Raji (cell line): Measurements from ENCODE around the gene DDX51.

Experiments used
- POLR2A ChIP-seq: IDR thresholded peaks from 2 replicates; pipeline ENCODE4 v1.6.1; 2011; ENCODE audit warnings: low read depth, low read length, control low read depth; ENCODE audit not compliant: insufficient read depth

The DDX51 gene

GRCh38 chr12:132164426-132164825 lies 20.3 kb upstream of the DDX51 start:
- no peak for TF ChIP-seq POLR2A

GRCh38 chr12:132163911-132164288 lies 19.8 kb upstream of the DDX51 start:
- TF ChIP-seq POLR2A: no peak

DNA sequence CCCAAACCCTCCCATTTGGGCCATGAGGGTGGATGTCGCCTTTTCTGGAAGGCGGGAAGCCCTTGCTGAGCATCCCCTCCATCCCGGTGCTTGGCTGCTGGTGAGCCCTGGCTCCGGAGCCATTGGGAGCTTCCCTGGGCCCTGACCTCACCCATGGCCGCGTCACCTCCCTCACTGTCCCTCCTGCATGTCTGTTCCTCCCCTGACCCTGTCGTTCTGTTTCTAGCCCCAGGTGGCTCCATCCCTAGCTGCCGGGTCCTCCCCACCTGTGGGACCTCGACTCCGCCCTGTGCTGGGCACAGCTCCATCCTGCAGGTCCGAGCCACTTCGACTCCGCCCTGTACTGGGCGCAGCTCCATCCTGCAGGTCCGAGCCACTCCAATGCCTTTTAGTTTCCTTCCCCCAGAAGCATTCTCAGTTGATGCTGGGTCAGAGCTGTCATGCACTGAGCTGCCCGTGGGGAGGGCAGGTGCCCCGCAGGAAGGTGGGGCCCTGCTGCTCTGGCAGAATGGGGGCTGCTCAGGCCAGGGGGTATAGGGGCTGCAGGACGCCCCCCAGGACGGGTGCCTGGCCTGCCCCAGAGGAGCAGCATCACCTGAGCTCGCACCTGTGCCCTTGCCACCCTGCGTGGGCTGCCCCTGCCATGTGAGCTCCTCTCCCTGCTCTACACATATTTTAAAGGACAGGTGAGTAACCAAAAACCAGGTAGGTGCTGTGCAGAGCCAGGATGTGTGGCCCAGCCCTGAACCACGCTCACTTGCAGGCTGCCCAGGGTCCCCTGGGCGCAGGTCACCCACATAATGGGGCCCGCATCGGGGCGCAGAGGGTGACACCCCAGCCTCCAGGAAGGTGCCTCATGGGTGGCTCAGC lies 19.2 kb upstream of the DDX51 start:
- TF ChIP-seq POLR2A: no peak

GRCh38 chr12:132162508-132163031 lies 18.5 kb upstream of the DDX51 start:
- no peak for TF ChIP-seq POLR2A

DNA sequence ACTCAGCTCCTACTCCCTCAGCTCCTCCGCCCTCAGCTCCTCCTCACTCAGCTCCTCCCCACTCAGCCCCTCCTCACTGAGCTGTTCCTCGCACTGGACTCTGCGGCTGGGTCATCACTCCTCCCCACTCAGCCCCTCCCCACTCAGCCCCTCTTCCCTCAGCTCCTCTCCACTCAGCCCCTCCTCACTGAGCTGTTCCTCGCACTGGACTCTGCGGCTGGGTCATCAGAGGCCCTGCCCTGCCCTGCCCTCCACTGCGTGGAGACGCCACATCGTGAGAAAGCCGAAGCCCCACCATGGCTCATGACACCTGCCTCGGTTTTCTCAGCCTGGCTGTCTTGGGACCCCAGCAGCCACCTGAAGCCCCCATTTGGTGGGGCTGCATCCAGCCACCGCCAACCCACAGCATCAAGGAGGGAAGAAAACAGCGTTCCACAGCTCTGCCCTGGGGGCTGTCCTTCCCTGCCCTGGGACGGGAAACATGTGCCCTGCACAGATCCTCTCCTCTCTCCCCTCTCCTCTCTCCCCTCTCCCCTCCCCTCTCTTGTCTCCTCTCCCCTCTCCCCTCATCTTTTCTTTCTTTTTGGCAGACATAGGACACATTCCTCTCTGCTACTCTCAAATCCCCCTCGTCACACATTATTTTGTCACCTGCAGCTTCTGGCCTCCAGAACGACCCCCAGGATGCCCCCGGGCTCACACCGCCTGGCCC lies 17.8 kb upstream of the DDX51 start:
- no peak for TF ChIP-seq POLR2A

DNA sequence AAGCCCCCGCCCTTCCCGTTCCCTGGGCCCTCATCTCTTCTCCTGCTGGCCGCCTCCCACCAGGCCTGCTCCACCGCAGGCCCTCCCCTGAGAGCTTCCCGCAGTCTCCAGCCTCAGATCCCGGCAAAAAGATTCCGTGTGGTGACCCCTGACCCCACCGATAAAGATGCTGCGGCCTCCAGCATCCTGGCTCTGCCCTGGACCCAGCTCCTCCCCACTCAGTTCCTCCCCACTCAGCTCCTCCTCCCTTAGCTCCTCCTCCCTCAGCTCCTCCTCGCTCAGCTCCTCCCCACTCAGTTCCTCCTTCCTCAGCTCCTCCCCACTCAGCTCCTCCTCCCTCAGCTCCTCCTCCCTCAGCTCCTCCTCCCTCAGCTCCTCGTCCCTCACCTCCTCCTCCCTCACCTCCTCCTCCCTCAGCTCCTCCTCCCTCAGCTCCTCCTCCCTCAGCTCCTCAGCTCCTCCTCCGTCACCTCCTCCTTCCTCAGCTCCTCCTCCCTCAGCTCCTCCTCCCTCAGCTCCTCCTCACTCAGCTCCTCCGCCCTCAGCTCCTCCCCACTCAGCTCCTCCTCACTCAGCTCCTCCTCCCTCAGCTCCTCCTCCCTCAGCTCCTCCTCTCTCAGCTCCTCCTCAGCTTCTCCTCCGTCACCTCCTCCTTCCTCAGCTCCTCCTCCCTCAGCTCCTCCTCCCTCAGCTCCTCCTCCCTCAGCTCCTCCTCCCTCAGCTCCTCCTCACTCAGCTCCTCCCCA lies 17.1 kb upstream of the DDX51 start:
- TF ChIP-seq POLR2A: no peak

DNA sequence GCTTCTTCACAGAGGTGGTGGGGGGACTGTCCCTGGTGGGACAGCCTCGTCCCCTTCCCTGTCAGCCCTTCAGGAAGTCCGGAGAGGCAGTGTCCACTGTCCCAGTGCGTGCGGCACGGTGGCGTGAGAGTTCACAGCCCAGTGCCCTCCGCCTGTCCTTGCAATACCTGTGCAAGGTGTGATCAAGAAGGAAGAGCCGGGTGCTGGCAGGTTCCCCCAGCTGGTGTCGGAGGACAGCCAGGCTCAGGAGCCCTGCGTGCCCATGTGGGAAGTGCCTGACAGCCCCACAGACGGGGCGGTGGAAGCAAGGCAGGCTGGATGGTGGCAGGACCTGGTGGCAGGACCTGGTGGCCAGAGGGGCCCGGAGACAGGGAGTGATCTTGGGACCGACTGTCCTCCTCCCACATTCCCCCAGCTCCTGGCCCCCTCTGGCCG lies 16.5 kb upstream of the DDX51 start:
- no peak for TF ChIP-seq POLR2A

GRCh38 chr12:132160016-132160415 lies 15.9 kb upstream of the DDX51 start:
- no peak for TF ChIP-seq POLR2A

GRCh38 chr12:132159555-132160003 lies 15.5 kb upstream of the DDX51 start:
- no peak for TF ChIP-seq POLR2A

DNA sequence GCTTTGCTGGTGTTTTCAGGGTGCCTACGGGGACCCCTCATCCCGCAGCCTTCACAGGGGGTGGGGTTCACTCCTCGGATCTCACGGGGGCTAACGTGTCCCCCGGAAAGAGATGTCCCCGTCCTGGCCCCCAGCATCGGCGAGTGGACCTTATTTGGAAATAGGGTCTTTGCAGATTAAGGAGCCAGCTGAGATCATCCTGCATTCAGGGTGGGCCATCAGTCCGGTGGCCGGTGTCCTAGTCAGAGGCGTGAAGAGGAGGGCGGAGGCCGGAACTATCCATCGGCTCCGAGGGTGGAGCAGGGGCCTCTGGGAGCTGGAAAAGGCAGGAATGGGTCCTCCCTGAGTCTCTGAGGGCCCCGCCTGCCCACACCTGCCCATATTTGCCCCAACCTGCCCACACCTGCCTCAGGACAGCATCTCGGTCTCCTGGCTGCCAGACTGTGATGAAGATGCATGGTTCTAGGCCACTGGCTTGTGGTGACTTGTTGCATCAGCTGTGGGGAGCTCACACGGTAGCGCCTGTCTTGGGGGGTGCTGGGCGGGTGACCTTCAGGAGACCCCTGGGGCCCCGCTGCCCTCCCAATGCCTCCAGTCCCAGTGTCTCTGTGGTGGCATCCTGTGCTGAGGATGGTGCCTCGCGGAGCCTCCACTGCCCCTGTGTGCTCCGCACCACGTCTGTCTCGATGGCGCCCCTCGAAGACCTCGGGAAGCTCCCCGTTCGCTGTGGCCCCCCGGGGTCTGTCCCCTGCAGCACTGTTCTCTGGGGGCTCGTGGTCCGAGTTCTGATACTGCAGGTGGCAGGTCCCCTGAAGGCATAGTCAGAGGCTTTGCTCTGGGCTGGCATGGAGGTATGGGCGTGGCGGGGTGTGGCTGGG lies 14.8 kb upstream of the DDX51 start:
- TF ChIP-seq POLR2A: no peak

DNA sequence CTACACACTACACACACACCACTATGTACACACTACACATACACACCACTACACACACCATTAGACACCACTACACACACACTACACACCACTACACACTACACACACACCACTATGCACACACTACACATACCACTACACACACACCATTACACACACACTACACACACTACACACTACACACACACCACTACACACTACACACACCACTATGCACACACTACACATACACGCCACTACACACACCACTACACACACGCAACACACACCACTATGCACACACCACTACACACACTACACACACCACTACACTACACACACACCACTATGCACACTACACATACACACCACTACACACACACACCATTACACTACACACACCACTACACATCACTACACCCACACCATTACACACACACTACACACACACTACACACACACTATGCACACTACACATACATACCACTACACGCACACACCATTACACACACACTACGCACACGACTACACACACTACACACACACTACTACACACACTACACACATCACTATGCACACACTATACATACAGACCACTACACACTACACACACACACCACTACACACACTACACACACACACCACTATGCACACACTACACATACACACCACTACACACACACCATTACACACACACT lies 13.8 kb upstream of the DDX51 start:
- TF ChIP-seq POLR2A: no peak

GRCh38 chr12:132156573-132157325 lies 12.6 kb upstream of the DDX51 start:
- TF ChIP-seq POLR2A: no peak

DNA sequence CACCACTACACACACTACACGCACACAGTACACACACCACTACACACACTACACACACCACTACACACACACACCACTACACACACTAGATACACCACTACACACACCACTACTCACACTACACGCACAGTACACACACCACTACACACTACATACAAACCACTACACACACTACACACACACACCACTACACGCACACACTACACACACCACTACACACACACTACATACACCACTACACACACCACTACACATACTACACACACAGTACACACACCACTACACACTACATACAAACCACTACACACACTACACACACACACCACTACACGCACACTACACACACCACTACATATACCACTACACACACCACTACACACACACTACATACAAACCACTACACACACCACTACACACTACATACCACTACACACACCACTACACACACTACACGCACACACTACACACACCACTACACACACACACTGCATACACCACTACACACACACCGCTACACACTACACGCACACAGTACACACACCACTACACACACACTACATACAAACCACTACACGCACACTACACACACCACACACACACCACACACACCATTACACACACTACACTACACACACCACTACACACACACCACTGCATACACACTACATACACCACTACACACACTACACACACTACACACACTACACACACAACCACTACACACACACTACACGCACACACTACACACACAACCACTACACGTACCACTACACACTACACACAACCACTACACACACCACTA lies 11.9 kb upstream of the DDX51 start:
- no peak for TF ChIP-seq POLR2A
